ENCODE results near the gene WWOX.

The WWOX gene

DNA sequence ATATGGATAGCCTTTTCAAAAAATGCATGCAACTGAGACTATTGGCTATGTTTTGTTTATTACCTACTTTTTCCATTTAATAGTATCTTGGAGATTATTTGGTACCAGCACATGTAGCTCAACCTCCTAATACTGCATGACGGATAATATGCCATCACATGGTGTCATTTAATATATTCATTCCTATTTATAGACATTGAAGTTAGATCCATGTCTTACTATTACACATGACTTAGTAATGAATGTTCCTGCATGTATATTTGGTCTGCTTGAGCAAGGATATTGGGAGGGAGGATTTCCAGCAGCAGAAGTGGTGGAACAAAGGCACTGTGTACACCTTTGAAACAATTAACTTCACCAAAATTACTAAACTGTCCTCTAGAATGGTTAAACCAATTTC, 561.3 kb downstream of the WWOX start:
- H3K4me1 Mint-ChIP-seq = no peaks in the 10 kb centered on the region
- no peaks in the 10 kb centered on the region for H3K27me3 Mint-ChIP-seq
- no peaks in the 10 kb centered on the region for H3K9me3 Mint-ChIP-seq
- H3K27ac Mint-ChIP-seq = no peak overlapping the region
- H3K36me3 Mint-ChIP-seq = no peaks in the 10 kb centered on the region
- H3K4me3 Mint-ChIP-seq = no peak overlapping the region

DNA sequence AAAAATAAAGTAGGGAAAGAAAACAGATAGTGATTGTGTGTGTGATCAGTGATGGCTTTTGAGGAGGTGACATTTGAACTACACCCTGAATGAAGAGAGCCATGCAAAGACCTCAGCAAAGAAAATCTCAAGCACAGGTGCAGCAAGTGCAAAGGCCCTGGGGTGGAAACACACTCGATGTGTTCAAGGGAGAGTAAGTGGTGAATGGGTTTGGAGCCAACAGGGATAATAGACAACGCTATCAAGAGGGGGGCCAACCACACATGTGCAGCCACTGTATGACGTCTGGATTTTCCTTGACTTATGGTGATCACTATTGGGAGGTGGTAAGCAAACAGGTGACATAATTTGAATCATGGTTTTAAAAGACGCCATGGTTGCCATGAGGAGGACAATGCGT, 564.2 kb downstream of the WWOX start:
- Mint-ChIP-seq H3K36me3 (no peaks in the 10 kb centered on the region), H3K4me1 (no peaks in the 10 kb centered on the region), H3K27ac (no peak overlapping the region), H3K27me3 (no peaks in the 10 kb centered on the region), H3K4me3 (no peak overlapping the region), H3K9me3 (no peaks in the 10 kb centered on the region)

DNA sequence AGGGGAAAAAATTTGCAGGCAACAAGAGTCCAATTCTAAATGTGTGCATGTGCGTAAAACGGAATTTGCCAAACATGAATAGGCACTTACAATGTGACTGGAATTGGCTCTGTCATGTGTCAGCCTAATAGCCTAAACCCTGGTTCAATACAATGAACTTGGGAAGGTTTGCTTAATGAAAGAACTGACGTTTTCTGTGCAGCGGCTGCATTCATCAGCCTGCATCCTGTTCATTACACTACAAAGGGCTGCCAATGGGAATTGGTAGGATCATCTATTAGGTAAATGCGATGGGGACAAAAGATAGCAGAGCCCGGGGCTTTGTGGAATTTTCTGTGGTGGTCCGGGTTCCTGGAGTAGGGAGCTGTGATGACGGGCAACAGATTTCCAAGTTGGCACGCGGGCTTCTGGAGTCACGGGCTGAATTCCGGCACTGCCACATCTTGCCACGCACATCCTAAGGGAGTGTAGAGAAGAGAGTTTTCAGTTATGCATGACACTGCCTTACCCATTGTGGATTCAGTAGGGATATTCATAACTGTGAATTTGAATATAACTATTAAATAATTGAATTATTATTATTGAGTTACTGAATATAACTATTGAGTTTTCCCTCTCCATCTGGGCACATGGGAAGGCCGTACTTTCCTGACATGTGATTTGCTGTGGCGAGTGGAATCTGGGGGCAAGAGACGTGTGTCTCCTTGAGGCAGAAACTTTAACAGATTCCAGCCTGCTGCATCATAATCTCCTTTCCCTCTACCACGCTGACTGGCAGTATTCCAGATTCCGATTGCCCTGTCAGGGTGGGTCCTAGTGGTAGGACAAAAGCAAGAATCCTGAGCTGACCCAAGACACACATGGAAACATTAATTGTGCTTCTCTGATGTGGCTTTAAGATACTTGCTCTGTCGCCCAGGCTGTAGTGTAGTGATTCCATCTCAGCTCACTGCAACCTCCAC, 565.6 kb downstream of the WWOX start:
- Mint-ChIP-seq H3K9me3 (no peaks in the 10 kb centered on the region), H3K4me3 (no peak overlapping the region), H3K27ac (no peak overlapping the region), H3K27me3 (no peaks in the 10 kb centered on the region), H3K36me3 (no peaks in the 10 kb centered on the region), H3K4me1 (no peaks in the 10 kb centered on the region)

DNA sequence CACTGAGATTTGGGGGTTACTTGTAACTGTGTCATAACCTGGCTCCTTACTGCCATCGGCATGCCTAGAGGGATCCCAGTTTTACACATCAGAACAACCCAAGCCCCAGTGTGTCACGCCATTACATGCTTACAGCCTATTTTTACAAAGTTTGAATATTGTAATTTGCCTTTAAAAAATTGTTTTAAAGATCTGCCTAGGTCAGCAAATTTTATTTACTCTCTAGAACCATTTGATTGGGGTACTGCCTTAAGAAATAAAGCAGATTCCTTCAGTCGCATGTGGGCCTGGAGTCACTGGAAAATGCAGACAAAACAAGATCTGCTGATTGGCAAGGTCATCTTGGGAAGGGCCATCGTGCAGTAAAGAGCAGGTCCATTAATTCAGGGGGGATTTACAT, 566.9 kb downstream of the WWOX start:
- H3K36me3 Mint-ChIP-seq = no peaks in the 10 kb centered on the region
- no peaks in the 10 kb centered on the region for H3K4me1 Mint-ChIP-seq
- H3K4me3 Mint-ChIP-seq = no peak overlapping the region
- H3K27ac Mint-ChIP-seq = no peak overlapping the region
- no peaks in the 10 kb centered on the region for H3K9me3 Mint-ChIP-seq
- no peaks in the 10 kb centered on the region for H3K27me3 Mint-ChIP-seq

DNA sequence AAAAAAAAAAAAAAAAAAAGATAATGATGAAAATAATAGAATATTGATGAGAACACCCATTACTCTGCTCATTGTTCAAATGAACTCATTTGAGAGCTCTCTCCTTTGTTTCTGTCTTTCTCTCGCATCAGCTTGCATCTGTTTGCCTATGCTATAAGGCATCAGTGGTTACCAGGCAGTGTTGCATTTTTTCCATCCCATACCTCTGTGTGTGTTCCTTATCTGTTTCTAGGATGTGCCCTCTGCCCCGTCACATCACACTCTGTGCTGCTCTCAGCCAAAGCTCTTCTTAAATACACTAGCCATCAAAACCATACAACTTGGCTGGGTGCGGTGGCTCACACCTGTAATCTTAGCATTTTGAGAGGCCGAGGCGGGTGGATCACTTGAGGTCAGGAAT, 568.2 kb downstream of the WWOX start:
- H3K36me3 Mint-ChIP-seq = no peaks in the 10 kb centered on the region
- no peak overlapping the region for H3K27ac Mint-ChIP-seq
- no peaks in the 10 kb centered on the region for H3K4me1 Mint-ChIP-seq
- H3K4me3 Mint-ChIP-seq = no peak overlapping the region
- H3K27me3 Mint-ChIP-seq = no peaks in the 10 kb centered on the region
- H3K9me3 Mint-ChIP-seq = no peaks in the 10 kb centered on the region

DNA sequence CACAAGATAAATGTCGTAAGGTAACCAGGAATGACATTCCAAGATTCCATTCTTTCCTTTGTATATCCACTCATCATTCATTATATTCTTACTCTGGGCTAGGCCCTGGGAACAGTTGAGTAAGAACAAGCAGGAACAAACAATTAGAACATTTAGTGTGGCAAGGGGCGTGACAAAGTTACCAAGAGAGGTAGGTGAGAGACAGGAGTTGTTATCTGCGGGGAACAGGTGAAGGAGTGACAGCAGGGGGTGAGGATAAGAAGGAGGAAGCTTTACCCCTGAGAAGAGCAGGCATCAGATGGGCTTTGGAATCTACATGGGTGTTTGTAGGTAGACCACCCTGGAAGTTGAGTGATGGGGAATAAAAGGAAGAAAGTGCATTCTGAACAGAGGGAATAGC, 568.9 kb downstream of the WWOX start:
- no peak overlapping the region for H3K4me3 Mint-ChIP-seq
- no peak overlapping the region for H3K27ac Mint-ChIP-seq
- H3K27me3 Mint-ChIP-seq = no peaks in the 10 kb centered on the region
- no peaks in the 10 kb centered on the region for H3K4me1 Mint-ChIP-seq
- no peaks in the 10 kb centered on the region for H3K9me3 Mint-ChIP-seq
- no peaks in the 10 kb centered on the region for H3K36me3 Mint-ChIP-seq

DNA sequence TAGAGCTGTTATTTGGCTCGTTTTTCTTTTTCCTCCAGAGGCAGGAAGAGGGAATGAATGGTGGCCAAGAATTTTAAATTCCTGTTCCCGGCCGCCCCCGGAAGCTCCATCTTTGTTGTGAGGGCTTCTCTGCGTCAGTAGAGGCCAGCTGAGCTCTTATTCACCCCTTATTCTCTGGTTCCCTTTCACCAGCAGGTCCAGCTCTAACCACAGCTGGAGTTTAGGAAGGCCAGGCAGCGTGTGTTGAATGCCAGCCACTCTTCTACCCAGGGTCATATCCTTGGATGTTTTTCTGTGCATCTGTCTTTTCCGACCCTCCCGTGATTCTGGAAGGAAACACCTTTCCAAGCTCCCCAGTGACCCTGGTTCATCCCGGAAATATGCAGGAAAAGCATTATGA, 570.5 kb downstream of the WWOX start:
- Mint-ChIP-seq H3K36me3 (no peaks in the 10 kb centered on the region), H3K4me1 (no peaks in the 10 kb centered on the region), H3K9me3 (no peaks in the 10 kb centered on the region), H3K4me3 (no peak overlapping the region), H3K27ac (no peak overlapping the region), H3K27me3 (no peaks in the 10 kb centered on the region)

DNA sequence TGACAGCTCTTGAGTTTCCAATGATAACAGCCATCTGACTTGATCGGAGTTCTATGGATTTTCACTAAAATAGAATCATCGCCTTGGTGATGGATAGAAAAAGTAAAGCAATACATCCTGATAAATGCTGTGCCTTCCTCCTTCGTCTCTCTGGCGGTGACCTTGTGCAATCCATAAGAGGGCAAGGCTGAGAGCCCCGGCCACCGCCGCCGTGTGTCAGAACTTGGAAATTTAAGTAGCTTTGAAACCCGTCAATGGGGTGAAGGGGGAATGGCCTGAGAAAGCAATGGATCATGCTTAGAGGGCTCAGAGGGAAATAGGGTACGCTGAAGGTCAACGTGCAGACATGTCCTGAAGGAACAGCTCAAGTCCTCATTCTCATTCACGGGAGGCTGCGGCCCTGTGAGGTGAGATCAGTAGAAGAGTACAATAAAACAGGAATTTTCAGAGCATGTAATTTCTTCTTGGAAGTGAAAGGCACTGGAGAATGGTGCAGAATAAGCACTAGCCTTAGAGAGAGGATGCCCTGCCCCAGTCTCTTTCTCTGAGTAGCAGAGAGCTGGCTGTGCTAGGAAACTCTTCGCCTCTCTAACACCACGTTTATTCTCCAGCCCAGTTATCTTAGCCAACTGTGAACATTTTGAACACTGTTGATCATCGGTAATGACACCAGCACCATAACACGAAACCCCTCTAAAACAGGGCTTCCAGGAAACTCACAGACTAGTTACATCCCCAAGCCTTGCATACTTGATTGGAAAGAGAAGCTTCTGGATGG, 573.5 kb downstream of the WWOX start:
- Mint-ChIP-seq H3K4me3 (no peak overlapping the region), H3K4me1 (no peaks in the 10 kb centered on the region), H3K36me3 (peaks cover 3% of the 10 kb centered on the region), H3K9me3 (no peaks in the 10 kb centered on the region), H3K27me3 (no peaks in the 10 kb centered on the region), H3K27ac (no peak overlapping the region)

DNA sequence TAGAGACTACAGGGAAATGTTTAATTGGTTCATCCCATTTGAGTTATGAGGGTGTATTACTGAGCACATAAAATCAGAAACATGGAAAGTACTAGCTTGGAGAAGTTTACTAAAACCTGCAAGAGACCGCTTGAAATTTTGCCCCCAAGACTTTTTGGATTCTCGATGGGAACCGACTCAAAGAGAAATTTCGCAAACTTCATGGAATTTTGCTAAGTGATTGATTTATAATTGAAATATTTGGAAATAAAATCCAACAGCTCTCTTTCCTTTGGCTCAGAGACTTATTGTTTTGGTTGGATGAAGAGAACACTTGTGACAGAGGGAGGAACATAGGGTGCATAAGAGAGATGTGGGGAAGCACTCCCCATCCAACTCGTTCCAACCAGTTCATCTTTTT, 574.4 kb downstream of the WWOX start:
- Mint-ChIP-seq H3K4me3 (no peak overlapping the region), H3K9me3 (no peaks in the 10 kb centered on the region), H3K4me1 (no peaks in the 10 kb centered on the region), H3K36me3 (peaks cover 3% of the 10 kb centered on the region), H3K27me3 (no peaks in the 10 kb centered on the region), H3K27ac (no peak overlapping the region)

DNA sequence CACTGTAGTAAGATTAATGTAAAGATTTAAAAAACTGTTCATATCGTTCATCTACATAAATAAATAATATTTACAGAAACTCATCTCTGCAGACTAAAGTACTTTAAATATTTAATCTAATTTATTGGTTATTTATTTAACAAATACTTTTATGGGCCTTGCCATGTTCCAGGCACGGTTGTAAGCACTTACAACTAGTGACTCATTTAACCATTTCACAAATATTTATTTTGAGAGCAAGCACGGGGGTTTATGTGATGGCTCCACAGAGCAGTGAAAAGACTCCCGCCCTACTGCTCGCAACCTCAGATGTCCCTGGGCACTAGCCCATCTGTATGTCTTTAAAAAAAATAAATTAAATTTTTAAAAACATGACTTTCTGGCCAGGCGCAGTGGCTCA, 575.9 kb downstream of the WWOX start:
- Mint-ChIP-seq H3K4me3 (no peak overlapping the region), H3K4me1 (no peaks in the 10 kb centered on the region), H3K9me3 (no peaks in the 10 kb centered on the region), H3K27ac (no peak overlapping the region), H3K27me3 (no peaks in the 10 kb centered on the region), H3K36me3 (peaks cover 3% of the 10 kb centered on the region)

DNA sequence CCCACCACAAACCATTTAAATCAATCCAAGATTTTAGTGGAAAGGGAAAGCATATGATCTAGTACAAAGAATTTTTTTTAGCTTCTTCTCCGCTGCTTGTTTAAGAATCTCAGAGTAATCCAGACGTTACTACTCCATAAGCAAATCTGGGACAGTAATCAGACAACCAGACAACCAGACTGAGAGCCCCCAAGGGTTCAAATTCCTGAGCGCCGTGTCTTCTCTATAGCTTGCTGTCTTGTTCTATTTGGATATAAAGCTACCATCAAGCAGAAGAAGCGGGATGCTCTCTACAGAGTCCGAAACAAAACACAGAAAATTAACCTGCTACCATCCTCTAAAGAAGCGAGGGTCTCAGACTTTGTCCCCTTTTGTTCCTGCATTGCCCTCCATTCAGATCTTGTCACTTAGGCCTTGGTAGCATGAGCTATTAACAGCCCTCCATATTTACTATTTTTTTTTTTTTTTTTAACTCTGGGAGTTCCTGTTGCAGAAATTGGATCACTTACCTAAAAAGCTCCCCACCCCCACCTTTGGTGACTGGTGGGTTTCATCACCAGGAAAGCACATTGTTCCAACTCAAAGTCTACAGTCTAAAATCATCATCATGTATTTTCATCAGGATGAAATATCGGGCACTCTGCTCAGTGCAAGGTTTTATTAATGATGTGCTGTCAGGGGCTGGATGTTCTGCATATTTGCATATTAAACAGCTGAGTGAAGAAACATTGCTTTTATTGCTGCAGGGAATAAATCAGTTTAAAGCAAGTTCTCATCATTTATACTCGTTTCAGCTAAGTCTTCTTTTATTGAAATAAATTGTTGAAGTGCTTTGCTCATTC, 576.7 kb downstream of the WWOX start:
- Mint-ChIP-seq H3K27ac (no peak overlapping the region), H3K4me3 (no peak overlapping the region), H3K27me3 (no peaks in the 10 kb centered on the region), H3K36me3 (peaks cover 3% of the 10 kb centered on the region), H3K9me3 (no peaks in the 10 kb centered on the region), H3K4me1 (no peaks in the 10 kb centered on the region)

DNA sequence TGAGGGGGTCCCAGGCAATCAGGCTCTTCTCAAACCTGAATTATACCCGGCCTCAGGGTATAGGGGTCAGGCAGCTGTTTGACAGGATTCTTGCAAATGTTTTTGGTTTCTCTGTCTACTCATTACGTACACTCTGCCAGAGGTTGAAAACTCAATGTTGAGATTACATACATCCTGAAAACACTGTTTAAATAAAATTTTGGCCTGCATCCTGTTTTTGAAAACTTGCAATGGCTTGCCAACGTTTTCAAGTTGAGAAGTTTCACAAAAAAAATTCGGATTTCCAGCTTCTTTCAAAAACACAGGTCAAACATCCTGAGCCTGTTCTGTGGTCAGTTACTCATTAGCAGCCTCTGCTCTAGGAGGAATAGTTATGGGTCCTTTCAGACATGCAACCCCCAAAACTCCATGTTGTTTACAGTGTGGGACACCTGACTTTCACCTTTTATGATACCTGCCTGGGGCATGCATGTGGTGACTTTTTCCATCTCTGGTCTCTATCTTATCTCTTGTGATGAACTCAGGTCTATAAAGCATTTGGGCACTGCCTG, 577.8 kb downstream of the WWOX start:
- no peaks in the 10 kb centered on the region for H3K27me3 Mint-ChIP-seq
- no peaks in the 10 kb centered on the region for H3K4me1 Mint-ChIP-seq
- no peaks in the 10 kb centered on the region for H3K9me3 Mint-ChIP-seq
- H3K36me3 Mint-ChIP-seq = peaks cover 3% of the 10 kb centered on the region
- H3K27ac Mint-ChIP-seq = no peak overlapping the region
- no peak overlapping the region for H3K4me3 Mint-ChIP-seq

DNA sequence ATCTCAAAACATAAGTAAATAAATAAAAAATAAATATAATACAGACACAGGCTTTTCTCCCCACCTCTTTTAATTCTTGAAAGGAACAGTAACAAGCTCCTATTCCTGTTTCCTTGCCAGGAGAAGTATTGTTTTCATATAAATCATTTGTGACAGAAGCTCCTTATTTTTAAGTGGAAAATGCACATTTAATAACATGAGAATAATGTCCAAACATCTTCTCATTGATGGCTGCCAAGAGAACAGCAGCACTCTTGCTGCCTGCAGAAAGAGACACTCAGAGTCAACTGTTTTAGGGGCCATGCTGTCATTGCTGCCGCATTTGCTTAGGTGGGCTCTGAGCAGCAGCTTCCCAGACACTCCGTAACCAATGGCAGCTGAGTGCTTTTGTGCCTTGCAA, 580.1 kb downstream of the WWOX start:
- no peaks in the 10 kb centered on the region for H3K9me3 Mint-ChIP-seq

DNA sequence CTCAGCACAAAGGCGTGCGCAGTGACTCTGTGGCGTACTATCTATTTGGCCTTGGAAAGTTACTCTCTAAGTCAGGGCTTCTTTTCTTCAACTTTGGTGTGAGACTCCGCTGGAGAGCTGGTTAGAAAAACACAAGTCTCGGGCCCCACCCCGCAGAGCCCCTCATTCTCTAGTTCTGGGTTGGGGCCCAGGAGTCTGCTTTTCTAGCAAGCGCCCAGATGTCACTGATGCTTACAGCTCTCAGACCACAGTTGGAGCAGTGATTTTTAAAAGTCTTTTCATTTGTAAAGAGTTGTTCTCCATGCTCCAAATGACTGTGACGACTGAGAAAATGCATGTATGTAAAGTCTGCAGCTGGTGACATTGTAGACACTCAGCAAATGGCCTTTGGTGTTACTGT, 582.3 kb downstream of the WWOX start:
- Mint-ChIP-seq H3K4me3 (no peak overlapping the region), H3K27ac (no peak overlapping the region)

More for the DNA sequence above, 580.1 kb downstream of the WWOX start:
- H3K4me3 Mint-ChIP-seq = no peak overlapping the region
- no peak overlapping the region for H3K27ac Mint-ChIP-seq
- H3K27me3 Mint-ChIP-seq = no peaks in the 10 kb centered on the region
- no peaks in the 10 kb centered on the region for H3K4me1 Mint-ChIP-seq
- peaks cover 3% of the 10 kb centered on the region for H3K36me3 Mint-ChIP-seq

DNA sequence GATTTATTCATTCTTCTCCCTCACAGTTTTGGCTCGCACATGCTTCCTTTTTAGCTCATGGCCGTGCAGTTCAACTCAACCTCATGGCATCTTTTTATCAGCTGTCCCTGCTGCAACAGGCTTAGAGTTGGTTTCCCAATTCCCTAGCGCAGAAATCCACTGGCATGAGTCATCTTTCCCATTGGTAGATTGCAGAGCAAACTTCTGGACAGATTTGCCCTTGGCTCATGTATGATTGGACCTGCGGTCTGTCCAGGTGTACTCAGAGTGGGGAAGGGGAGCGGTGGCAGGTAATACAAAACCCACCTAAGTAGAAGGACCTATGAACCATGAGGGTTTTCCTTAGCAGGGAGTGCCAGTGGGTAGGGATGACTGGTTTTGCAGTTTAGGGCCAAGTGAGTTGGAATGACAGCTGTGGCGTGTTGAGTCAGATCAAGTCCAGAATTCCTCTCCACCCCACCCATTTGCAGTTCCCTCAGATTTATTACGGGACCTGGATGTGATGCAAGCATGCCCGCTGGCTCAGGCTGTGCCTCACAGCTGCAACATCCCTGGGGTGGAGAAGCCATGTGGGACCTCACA, 584.7 kb downstream of the WWOX start:
- no peaks in the 10 kb centered on the region for H3K27me3 Mint-ChIP-seq
- no peak overlapping the region for H3K4me3 Mint-ChIP-seq
- H3K36me3 Mint-ChIP-seq = no peaks in the 10 kb centered on the region
- no peak overlapping the region for H3K27ac Mint-ChIP-seq
- H3K9me3 Mint-ChIP-seq = no peaks in the 10 kb centered on the region
- H3K4me1 Mint-ChIP-seq = no peaks in the 10 kb centered on the region

More for the DNA sequence above, 582.3 kb downstream of the WWOX start:
- H3K9me3 Mint-ChIP-seq = no peaks in the 10 kb centered on the region
- H3K36me3 Mint-ChIP-seq = no peaks in the 10 kb centered on the region
- no peaks in the 10 kb centered on the region for H3K4me1 Mint-ChIP-seq
- no peaks in the 10 kb centered on the region for H3K27me3 Mint-ChIP-seq

Data from activated naive CD4-positive, alpha-beta T cell treated with anti-CD3 and anti-CD28 coated beads, Interleukin-2, amount 50 U/mL, for 24 hours (primary cell).